Endothelial cell of umbilical vein (primary cell): ENCODE measurements around the gene CD83. TPM values are rescaled to one million over a fixed set of nuclear protein-coding genes. Genes with fewer than 3 reads are reported as not detected.

Experiments used
- BruUV-seq: library from RNA; stranded (reverse); fragments of 400-500 nt; replicated peaks from 2 replicates; lab custom pipeline; 2021; lab: Mats Ljungman, UMichigan
- CTCF ChIA-PET: fragments of 300-600, 350-600 bp; sonication (Branson Sonifier 250); formaldehyde crosslinking; loops from one replicate; lab custom pipeline; 2021; ENCODE audit warnings: antibody characterized with exemption, inconsistent platforms; lab: Charles Lee
- POLR2A ChIA-PET: fragments of 300-600, 350-600 bp; sonication (Branson Sonifier 250); formaldehyde crosslinking; loops from one replicate; lab custom pipeline; 2021; ENCODE audit warnings: antibody characterized with exemption, inconsistent platforms; lab: Charles Lee
- DNase-seq: peaks from one replicate; pipeline ENCODE4 v3.0.0-alpha.2; 2011; ENCODE audit warnings: low read depth, low spot score
- FAIRE-seq: peaks from 2 replicates; lab custom pipeline; 2011; peaks lifted over from hg19 to GRCh38; lab: Jason Lieb, UNC
- H2AFZ ChIP-seq: 2 replicates; pipeline ENCODE4 v1.6.0; 2012; ENCODE audit warnings: low read depth, low read length, control low read depth, inconsistent platforms
- H3K27ac ChIP-seq: 2 replicates; pipeline ENCODE4 v1.5.1; 2011; ENCODE audit warnings: low read depth, mild to moderate bottlenecking, control low read depth, low read length, moderate library complexity; ENCODE audit not compliant: insufficient read depth
- H3K27me3 ChIP-seq, 2 experiments: 2 replicates each; pipeline versions ENCODE4 v1.6.0 to v1.6.1; 2011; ENCODE audit warnings: low read length in 2 of 2, mixed read lengths in 1 of 2; ENCODE audit not compliant: control insufficient read depth in 2 of 2, insufficient read depth in 2 of 2
- H3K36me3 ChIP-seq, 2 experiments: 2 replicates in 1 of 2; 3 replicates in 1 of 2; pipeline ENCODE4 v1.5.1; 2011; ENCODE audit warnings: low read length in 2 of 2, mild to moderate bottlenecking in 1 of 2, moderate library complexity in 1 of 2; ENCODE audit not compliant: control insufficient read depth in 2 of 2, insufficient read depth in 2 of 2; ENCODE audit errors: extremely low read depth in 1 of 2
- H3K4me1 ChIP-seq: 3 replicates; pipeline ENCODE4 v1.5.1; 2011; ENCODE audit warnings: mild to moderate bottlenecking, low read length; ENCODE audit not compliant: control insufficient read depth, insufficient read depth; ENCODE audit errors: extremely low read depth
- H3K4me2 ChIP-seq: 2 replicates; pipeline ENCODE4 v1.6.1; 2011; ENCODE audit warnings: low read length, control low read depth, mixed read lengths; ENCODE audit not compliant: insufficient read depth
- H3K4me3 ChIP-seq, 3 experiments: fragments of 200-600 bp in 1 of 3; sonication (generic), shearing (Covaris generic) in 1 of 3; replicated peaks in 1 of 3; 2 replicates each; pipeline ENCODE4 v1.5.1; 2011 to 2016; ENCODE audit warnings: control low read depth in 3 of 3, low read length in 3 of 3, mild to moderate bottlenecking in 2 of 3, inconsistent platforms in 1 of 3, low read depth in 1 of 3, moderate library complexity in 1 of 3; ENCODE audit not compliant: insufficient read depth in 1 of 3
- H3K79me2 ChIP-seq: 2 replicates; pipeline ENCODE4 v1.6.0; 2012; ENCODE audit warnings: low read length, inconsistent platforms; ENCODE audit not compliant: control insufficient read depth, insufficient read depth
- H3K9ac ChIP-seq: replicated peaks from 2 replicates; pipeline ENCODE3; 2011; ENCODE audit warnings: low read length, control low read depth; ENCODE audit not compliant: insufficient read depth; ENCODE audit errors: extremely low read depth
- H3K9me1 ChIP-seq: replicated peaks from 3 replicates; pipeline ENCODE4 v1.6.0; 2011; ENCODE audit warnings: mild to moderate bottlenecking, low read length; ENCODE audit not compliant: control insufficient read depth, insufficient read depth; ENCODE audit errors: extremely low read depth
- H3K9me3 ChIP-seq: replicated peaks from 2 replicates; pipeline ENCODE4 v1.5.1; 2012; ENCODE audit warnings: low read length, inconsistent platforms; ENCODE audit not compliant: control insufficient read depth, insufficient read depth
- H4K20me1 ChIP-seq: replicated peaks from 2 replicates; pipeline ENCODE3; 2011; ENCODE audit warnings: mild to moderate bottlenecking, low read length; ENCODE audit not compliant: control insufficient read depth, insufficient read depth; ENCODE audit errors: extremely low read depth
- CTCF ChIP-seq, 2 donors: IDR thresholded peaks; 1 replicate in 1 of 2; 2 replicates in 1 of 2; pipeline ENCODE4 v1.5.1; 2011; ENCODE audit warnings: low read length in 2 of 2, mild to moderate bottlenecking in 2 of 2, moderate library complexity in 2 of 2, control low read depth in 1 of 2, inconsistent platforms in 1 of 2, low read depth in 1 of 2; ENCODE audit not compliant: insufficient read depth in 1 of 2; ENCODE audit errors: extremely low read depth in 1 of 2
- EZH2 ChIP-seq: IDR thresholded peaks from 2 replicates; pipeline ENCODE4 v1.6.1; 2012; ENCODE audit warnings: borderline replicate concordance, low read depth, mild to moderate bottlenecking, moderate library complexity, low read length, inconsistent platforms; ENCODE audit not compliant: severe bottlenecking
- FOS ChIP-seq: IDR thresholded peaks from 2 replicates; pipeline ENCODE4 v1.6.1; 2011; ENCODE audit warnings: mild to moderate bottlenecking, low read length, moderate library complexity, borderline replicate concordance; ENCODE audit not compliant: insufficient read depth
- GATA2 ChIP-seq: IDR thresholded peaks from 2 replicates; pipeline ENCODE4 v1.7.0; 2011; ENCODE audit warnings: low read depth, mild to moderate bottlenecking, moderate library complexity, mixed read lengths, low read length; ENCODE audit not compliant: insufficient read length, insufficient read depth
- JUN ChIP-seq: IDR thresholded peaks from 2 replicates; pipeline ENCODE4 v1.6.1; 2011; ENCODE audit warnings: borderline replicate concordance, low read depth; ENCODE audit not compliant: insufficient read length, insufficient read depth
- MYC ChIP-seq: IDR thresholded peaks from one replicate; pipeline ENCODE4 v1.6.1; 2011; ENCODE audit warnings: mild to moderate bottlenecking, low read depth, low read length
- POLR2A ChIP-seq: IDR thresholded peaks from 2 replicates; pipeline ENCODE4 v1.6.1; 2012; ENCODE audit warnings: low read depth, mild to moderate bottlenecking, control low read depth, low read length
- POLR2AphosphoS5 ChIP-seq: IDR thresholded peaks from 2 replicates; pipeline ENCODE4 v1.6.1; 2012; ENCODE audit warnings: low read depth, mild to moderate bottlenecking, control low read depth, low read length, moderate library complexity; ENCODE audit not compliant: insufficient read depth
- dilution Hi-C: fragments of 300-500 bp; cut with MboI; formaldehyde crosslinking; loops from one replicate; pipeline ENCODE4 v1.15.0; 2019; ENCODE audit warnings: low sequenced_read_pairs; ENCODE audit not compliant: extremely low pct_ligation_motif_present
- intact Hi-C: fragments of 100-400 bp; cut with micrococcal nuclease; formaldehyde crosslinking; loops from one replicate; pipeline ENCODE4 v1.10.0; 2022
- polyA plus RNA-seq, 4 experiments: library from polyadenylated mRNA; depleted of rRNA in 3 of 4; stranded (reverse) in 3 of 4; unstranded in 1 of 4; fragments of >200 nt; gene quantifications; 2 replicates each; pipeline versions ENCODE4 v1.2.1 to v1.2.3, GENCODE V29; 2011 to 2012; ENCODE audit warnings: missing spikeins in 1 of 4
- total RNA-seq: library from RNA; stranded (reverse); gene quantifications from 2 replicates; pipeline ENCODE4 v1.2.3, GENCODE V29; 2021
- TF ChIP-seq, protein P1 (sequence below): IDR thresholded peaks from 2 replicates; pipeline ENCODE4 v1.6.1; 2011; ENCODE audit not compliant: insufficient read depth, insufficient read length

Gene CD83
- total and polyA plus RNA-seq, 2 donors (not counting 3 experiments of a cell fraction or from before 2014, with no cell fraction given), result 0.40 to 0.46 TPM

DNA sequence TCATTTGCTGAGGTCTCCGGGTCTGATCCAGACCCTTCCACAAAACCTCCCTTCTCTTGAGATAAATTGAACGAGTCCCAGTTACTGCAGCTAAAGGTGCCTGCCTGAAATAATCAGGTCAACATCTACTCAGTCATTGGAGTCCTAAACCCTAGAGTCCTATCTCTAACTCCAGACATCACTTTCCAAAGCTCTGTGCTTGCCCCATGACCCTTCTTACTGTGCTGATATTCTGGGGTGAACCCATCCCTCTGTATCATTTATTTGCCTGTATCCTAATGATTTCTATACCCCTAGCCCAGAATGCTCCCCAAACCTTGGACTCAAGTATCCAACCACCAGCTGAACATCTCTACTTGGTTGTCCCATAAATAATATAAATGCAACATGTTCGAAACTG, 35.7 kb downstream of the CD83 start:
- TF ChIP-seq CTCF (IDR thresholded peaks at IDR 0.05; ENCODE audit: extremely low read depth in 1 of 2, insufficient read depth in 1 of 2, low read depth in 1 of 2, low read length in 2 of 2) (no peak), POLR2AphosphoS5 (no peak)
- no TSS peak for BruUV-seq
- H2AFZ ChIP-seq, result no peak overlapping the region
- no peaks in the 10 kb centered on the region for H3K27me3 ChIP-seq
- intact Hi-C loops, result no loop called here
- H3K79me2 ChIP-seq, result no peaks in the 10 kb centered on the region
- H3K4me1 ChIP-seq, result no peaks in the 10 kb centered on the region
- FAIRE-seq (no peak), DNase-seq (no peak)
- dilution Hi-C loops, result no loop called here
- H3K9me1 ChIP-seq, result no peaks in the 10 kb centered on the region
- H3K4me3 ChIP-seq, result no peak overlapping the region
- no peak overlapping the region for H3K27ac ChIP-seq
- H3K9me3 ChIP-seq, result no peaks in the 10 kb centered on the region
- H4K20me1 ChIP-seq, result no peaks in the 10 kb centered on the region
- CTCF ChIA-PET, result no interaction called here
- POLR2A ChIA-PET, result no interaction called here
- H3K36me3 ChIP-seq, result no peaks in the 10 kb centered on the region
- no peak overlapping the region for H3K9ac ChIP-seq
- H3K4me2 ChIP-seq, result no peak overlapping the region

GRCh38 chr6:14159090-14159489, 41.5 kb downstream of the CD83 start:
- FAIRE-seq, result no peak
- no TSS peak for BruUV-seq

More at GRCh38 chr6:14159090-14159489, 41.5 kb downstream of the CD83 start:
- H2AFZ ChIP-seq, result no peak overlapping the region
- H3K4me3 ChIP-seq, result no peak overlapping the region
- H3K4me1 ChIP-seq, result no peaks in the 10 kb centered on the region
- H3K79me2 ChIP-seq, result no peaks in the 10 kb centered on the region
- ChIA-PET POLR2A (no interaction called here), CTCF (no interaction called here)
- H3K4me2 ChIP-seq, result no peak overlapping the region
- intact Hi-C loops, result no loop called here
- dilution Hi-C loops, result no loop called here
- H3K27me3 ChIP-seq, result no peaks in the 10 kb centered on the region
- no peak overlapping the region for H3K27ac ChIP-seq
- H3K36me3 ChIP-seq, result no peaks in the 10 kb centered on the region
- TF ChIP-seq, protein P1, sequence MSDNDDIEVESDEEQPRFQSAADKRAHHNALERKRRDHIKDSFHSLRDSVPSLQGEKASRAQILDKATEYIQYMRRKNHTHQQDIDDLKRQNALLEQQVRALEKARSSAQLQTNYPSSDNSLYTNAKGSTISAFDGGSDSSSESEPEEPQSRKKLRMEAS, result no peak
- no peak for TF ChIP-seq GATA2
- TF ChIP-seq CTCF (IDR thresholded peaks at IDR 0.05; ENCODE audit: extremely low read depth in 1 of 2, insufficient read depth in 1 of 2, low read depth in 1 of 2, low read length in 2 of 2), result no peak
- no peak for TF ChIP-seq JUN
- TF ChIP-seq FOS, result no peak
- no peak for TF ChIP-seq EZH2
- no peak for TF ChIP-seq MYC
- no peak for TF ChIP-seq POLR2AphosphoS5
- TF ChIP-seq POLR2A, result no peak
- H3K9me1 ChIP-seq, result no peaks in the 10 kb centered on the region
- no peak overlapping the region for H3K9ac ChIP-seq
- no peaks in the 10 kb centered on the region for H4K20me1 ChIP-seq
- H3K9me3 ChIP-seq, result no peaks in the 10 kb centered on the region
- no peak for DNase-seq
